Prostate gland (tissue), 2 donors: ENCODE measurements around the gene POC5. TPM values are rescaled to one million over a fixed set of nuclear protein-coding genes. Genes with fewer than 3 reads are reported as not detected.

Experiments used
- DNase-seq: peaks from one replicate; pipeline ENCODE4 v3.0.0-alpha.2; 2019; ENCODE audit warnings: low spot score
- H3K27ac ChIP-seq, 2 donors: fragments of 200-600 bp; sonication (generic); 2 replicates each; pipeline ENCODE4 v1.5.1; 2017 to 2019
- H3K27me3 ChIP-seq: fragments of 200-600 bp; sonication (generic); replicated peaks from 2 replicates; pipeline ENCODE4 v1.5.1; 2019; ENCODE audit not compliant: insufficient read depth
- H3K36me3 ChIP-seq, 2 donors: fragments of 200-600 bp; sonication (generic); 1 replicate in 1 of 2; 2 replicates in 1 of 2; pipeline versions ENCODE4 v1.5.1 to v1.8.1; 2017 to 2019
- H3K4me1 ChIP-seq: fragments of 200-600 bp; sonication (generic); replicated peaks from 2 replicates; pipeline ENCODE4 v1.5.1; 2019
- H3K4me3 ChIP-seq, 2 donors: fragments of 200-600 bp; sonication (generic); 2 replicates each; pipeline ENCODE4 v1.5.1; 2017 to 2019
- H3K9me3 ChIP-seq: fragments of 200-600 bp; sonication (generic); 2 replicates; pipeline ENCODE4 v1.5.1; 2017
- CTCF ChIP-seq, 4 experiments: fragments of 200-600 bp in 2 of 4; fragments of 450-650 bp in 2 of 4; sonication (generic) in 2 of 4; IDR thresholded peaks; 1 replicate in 3 of 4; 2 replicates in 1 of 4; pipeline ENCODE4 v1.5.1; 2016 to 2019; ENCODE audit warnings: antibody characterized with exemption in 4 of 4, mild to moderate bottlenecking in 2 of 4, moderate library complexity in 2 of 4
- POLR2A ChIP-seq: fragments of 450-650 bp; IDR thresholded peaks from one replicate; pipeline ENCODE4 v1.6.1; 2016; ENCODE audit warnings: antibody characterized with exemption, mild to moderate bottlenecking
- POLR2AphosphoS5 ChIP-seq: sonication (generic); formaldehyde crosslinking; IDR thresholded peaks from one replicate; pipeline ENCODE4 v1.6.1; 2017; ENCODE audit warnings: antibody characterized with exemption
- WGBS: methylation state at CpG from one replicate; pipeline ENCODE4 v1.1.5; 2018; 5-methylcytosine and 5-hydroxymethylcytosine counted together
- intact Hi-C: fragments of 100-400 bp; cut with DNase I; formaldehyde crosslinking; loops from one replicate; pipeline ENCODE4 v1.14.2; 2022
- total RNA-seq, 2 donors: library from RNA; depleted of rRNA; stranded (reverse); fragments of >200 nt; gene quantifications; one replicate each; pipeline ENCODE4 v1.1.0, GENCODE V29; 2016

Gene POC5
- total RNA-seq, 2 donors from 2014 or later = 12.1 to 18.4 TPM

DNA sequence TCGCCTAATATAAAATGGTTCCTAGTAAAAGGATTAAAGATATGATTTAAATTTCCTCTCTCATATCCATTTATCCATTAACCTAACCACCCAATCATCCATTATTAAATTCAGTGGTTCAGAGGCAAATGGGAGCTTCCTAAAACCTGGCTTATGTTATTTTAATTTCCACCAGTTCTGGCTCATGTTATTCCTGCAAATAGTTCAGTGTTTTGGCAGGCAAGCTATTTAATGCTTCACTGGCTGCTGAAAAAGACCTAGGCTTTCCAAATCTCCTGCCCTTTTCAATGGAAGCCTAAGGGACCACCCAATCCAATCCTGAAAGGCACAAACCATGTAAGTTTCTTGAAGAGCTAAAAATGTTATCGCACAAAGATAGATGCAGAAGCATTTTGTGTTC, 52.3 kb downstream of the POC5 start:
- DNase-seq = no peak
- WGBS = 93% methylated on average over 2 of the region's 2 CpGs
- intact Hi-C loops = no loop called here
- Histone ChIP-seq H3K27me3 (no peaks in the 10 kb centered on the region), H3K27ac (no peak overlapping the region), H3K4me1 (no peaks in the 10 kb centered on the region), H3K36me3 (no peaks in the 10 kb centered on the region), H3K4me3 (no peak overlapping the region), H3K9me3 (no peaks in the 10 kb centered on the region)
- TF ChIP-seq CTCF (IDR thresholded peaks at IDR 0.05) = no peak
- no peak for TF ChIP-seq POLR2AphosphoS5
- TF ChIP-seq POLR2A = no peak

DNA sequence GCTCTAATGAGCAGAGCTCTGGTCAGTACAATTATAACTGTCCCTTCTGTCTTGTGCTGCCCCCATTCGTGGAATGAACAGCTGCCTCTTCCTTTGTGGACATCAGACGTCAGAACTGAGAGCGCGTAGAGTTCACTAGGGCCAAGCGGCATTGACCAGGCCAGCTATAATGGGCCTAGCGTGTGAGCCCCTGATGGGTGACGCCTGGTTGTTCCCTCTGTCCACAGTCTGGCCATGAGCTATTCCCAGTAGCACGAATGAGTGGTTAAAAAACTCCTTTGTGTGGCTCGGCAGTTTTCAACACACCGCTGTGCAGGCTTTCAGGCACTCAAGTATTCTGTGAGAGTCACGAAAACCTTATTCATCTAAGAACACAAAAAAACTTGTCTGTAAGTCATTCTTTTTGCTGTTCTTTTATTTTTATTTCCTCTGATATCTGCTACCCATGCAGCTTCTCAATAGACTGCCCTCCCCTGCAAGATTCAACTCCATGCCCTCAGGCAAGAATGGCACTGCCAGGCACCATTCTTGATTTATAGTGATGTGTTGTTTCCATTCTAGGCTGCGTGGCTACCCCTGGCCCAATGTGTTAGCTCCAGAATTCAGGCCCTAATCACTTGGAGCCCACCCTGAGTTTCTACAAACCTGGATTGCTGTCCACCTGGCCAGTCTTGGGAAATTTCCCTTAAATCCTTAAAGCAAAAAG, 53.5 kb downstream of the POC5 start:
- intact Hi-C loops = no loop called here
- Histone ChIP-seq H3K27me3 (no peaks in the 10 kb centered on the region), H3K9me3 (no peaks in the 10 kb centered on the region), H3K4me1 (no peaks in the 10 kb centered on the region), H3K27ac (no peak overlapping the region), H3K36me3 (no peaks in the 10 kb centered on the region), H3K4me3 (no peak overlapping the region)
- no peak for DNase-seq
- TF ChIP-seq POLR2A = no peak
- TF ChIP-seq POLR2AphosphoS5 = no peak
- no peak for TF ChIP-seq CTCF (IDR thresholded peaks at IDR 0.05)
- 80% methylated on average over 12 of the region's 12 CpGs for WGBS

GRCh38 chr5:75662061-75662460, 55.2 kb downstream of the POC5 start:
- WGBS = 92% methylated on average over 2 of the region's 2 CpGs
- intact Hi-C loops = no loop called here
- Histone ChIP-seq H3K36me3 (no peaks in the 10 kb centered on the region), H3K4me1 (no peaks in the 10 kb centered on the region), H3K4me3 (no peak overlapping the region), H3K9me3 (no peaks in the 10 kb centered on the region), H3K27ac (no peak overlapping the region), H3K27me3 (no peaks in the 10 kb centered on the region)
- no peak for TF ChIP-seq CTCF (IDR thresholded peaks at IDR 0.05)
- no peak for DNase-seq

GRCh38 chr5:75660678-75661465, 56.4 kb downstream of the POC5 start:
- 85% methylated on average over 16 of the region's 16 CpGs for WGBS
- TF ChIP-seq CTCF (IDR thresholded peaks at IDR 0.05) (no peak), POLR2A (no peak), POLR2AphosphoS5 (no peak)
- intact Hi-C loops = no loop called here
- H3K9me3 ChIP-seq = no peaks in the 10 kb centered on the region
- H3K4me3 ChIP-seq = no peak overlapping the region
- no peak for DNase-seq
- H3K4me1 ChIP-seq = no peaks in the 10 kb centered on the region
- no peaks in the 10 kb centered on the region for H3K36me3 ChIP-seq
- H3K27ac ChIP-seq = no peak overlapping the region
- no peaks in the 10 kb centered on the region for H3K27me3 ChIP-seq
